ENCODE results near the gene MED13L. TPM values are rescaled to one million over a fixed set of nuclear protein-coding genes. Genes with fewer than 3 reads are reported as not detected.

Gene MED13L
- total RNA-seq, 2 experiments from 2014 or later = 25.7 to 40.1 TPM

DNA sequence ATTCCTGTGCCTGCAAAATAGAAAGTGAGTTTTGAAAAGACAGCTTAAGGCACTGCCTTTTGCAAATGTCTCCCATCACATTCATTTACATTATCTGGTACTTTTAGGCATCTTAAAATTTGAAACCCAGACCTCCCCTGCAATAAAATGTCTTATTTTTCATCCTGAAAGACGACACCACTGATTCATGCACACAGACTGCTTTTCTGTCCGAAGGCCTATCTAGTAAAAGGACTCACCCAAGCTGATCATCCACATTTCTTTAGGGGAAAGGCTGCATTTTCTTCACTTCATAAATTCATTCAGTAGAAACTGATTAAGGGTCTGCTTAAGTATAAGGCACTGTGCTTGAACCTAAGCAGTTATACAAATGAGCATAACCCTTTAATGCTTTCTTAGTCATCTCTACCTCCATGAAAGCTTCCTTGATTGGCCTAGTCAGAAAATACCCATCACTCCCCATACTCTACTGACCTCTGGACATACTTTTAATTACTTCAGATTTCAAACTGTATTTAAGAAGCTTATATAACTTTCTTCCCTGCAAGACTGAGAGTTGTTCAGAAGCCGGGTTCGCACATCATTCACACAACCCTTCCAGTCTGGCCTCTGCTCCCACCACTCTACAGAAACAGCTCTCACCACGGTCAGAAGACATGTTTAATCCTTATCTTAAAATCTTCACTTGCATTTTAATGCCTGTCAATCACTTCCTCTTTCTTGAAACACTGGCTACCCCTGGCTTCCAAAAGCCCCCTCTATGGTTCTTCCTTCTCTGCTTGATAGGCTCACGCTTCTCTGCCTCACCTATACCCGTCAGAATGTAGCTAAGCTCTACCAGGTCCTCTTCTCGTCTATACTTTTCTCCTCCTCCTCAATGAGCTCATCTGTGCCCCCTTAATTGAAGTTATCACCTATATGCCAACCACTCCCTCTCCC is 288.6 kb downstream of the MED13L start:
- H3K4me2 ChIP-seq (ENCODE audit: low read length) = no peak overlapping the region
- H4K20me1 ChIP-seq (ENCODE audit: insufficient read depth, low read length) = no peaks in the 10 kb centered on the region
- ChIA-PET CTCF (ENCODE audit: unreplicated experiment) (no interaction called here), POLR2A (interaction anchor here (0.5 to 1.0 kb wide), 3 partner anchors 10 to 446 kb away, joined by 4 read pairs; no protein-coding TSS in a partner anchor)
- intact Hi-C loops (cut with micrococcal nuclease; ENCODE audit: unreplicated experiment) = no loop called here
- no peaks in the 10 kb centered on the region for H3K36me3 ChIP-seq (ENCODE audit: insufficient read depth, low read length)
- H3K9me2 ChIP-seq (ENCODE audit: insufficient read depth, low read length) = no peaks in the 10 kb centered on the region
- TF ChIP-seq, protein P1, sequence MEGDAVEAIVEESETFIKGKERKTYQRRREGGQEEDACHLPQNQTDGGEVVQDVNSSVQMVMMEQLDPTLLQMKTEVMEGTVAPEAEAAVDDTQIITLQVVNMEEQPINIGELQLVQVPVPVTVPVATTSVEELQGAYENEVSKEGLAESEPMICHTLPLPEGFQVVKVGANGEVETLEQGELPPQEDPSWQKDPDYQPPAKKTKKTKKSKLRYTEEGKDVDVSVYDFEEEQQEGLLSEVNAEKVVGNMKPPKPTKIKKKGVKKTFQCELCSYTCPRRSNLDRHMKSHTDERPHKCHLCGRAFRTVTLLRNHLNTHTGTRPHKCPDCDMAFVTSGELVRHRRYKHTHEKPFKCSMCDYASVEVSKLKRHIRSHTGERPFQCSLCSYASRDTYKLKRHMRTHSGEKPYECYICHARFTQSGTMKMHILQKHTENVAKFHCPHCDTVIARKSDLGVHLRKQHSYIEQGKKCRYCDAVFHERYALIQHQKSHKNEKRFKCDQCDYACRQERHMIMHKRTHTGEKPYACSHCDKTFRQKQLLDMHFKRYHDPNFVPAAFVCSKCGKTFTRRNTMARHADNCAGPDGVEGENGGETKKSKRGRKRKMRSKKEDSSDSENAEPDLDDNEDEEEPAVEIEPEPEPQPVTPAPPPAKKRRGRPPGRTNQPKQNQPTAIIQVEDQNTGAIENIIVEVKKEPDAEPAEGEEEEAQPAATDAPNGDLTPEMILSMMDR (conservative IDR thresholded peaks at IDR 0.05; ENCODE audit: low read length) = no peak
- no peak for TF ChIP-seq EZH2phosphoT487 (IDR thresholded peaks at IDR 0.05; ENCODE audit: borderline replicate concordance, low read depth, low read length)
- no peak overlapping the region for H2AFZ ChIP-seq (ENCODE audit: low read length)
- BruUV-seq (replicated peaks) = no TSS peak
- DNase-seq (ENCODE audit: low spot score) = no peak
- H3K79me2 ChIP-seq (ENCODE audit: insufficient read depth, low read depth, low read length) = no peaks in the 10 kb centered on the region
- no peaks in the 10 kb centered on the region for H3K4me1 ChIP-seq (ENCODE audit: insufficient read depth, low read length, poor library complexity, severe bottlenecking)
- H3K9me3 ChIP-seq (ENCODE audit: low read length) = no peaks in the 10 kb centered on the region
- H3K27ac ChIP-seq (ENCODE audit: low read depth, low read length, poor library complexity, severe bottlenecking) = no peak overlapping the region
- no peak overlapping the region for H3K4me3 ChIP-seq (ENCODE audit: low read depth, low read length, poor library complexity, severe bottlenecking)

DNA sequence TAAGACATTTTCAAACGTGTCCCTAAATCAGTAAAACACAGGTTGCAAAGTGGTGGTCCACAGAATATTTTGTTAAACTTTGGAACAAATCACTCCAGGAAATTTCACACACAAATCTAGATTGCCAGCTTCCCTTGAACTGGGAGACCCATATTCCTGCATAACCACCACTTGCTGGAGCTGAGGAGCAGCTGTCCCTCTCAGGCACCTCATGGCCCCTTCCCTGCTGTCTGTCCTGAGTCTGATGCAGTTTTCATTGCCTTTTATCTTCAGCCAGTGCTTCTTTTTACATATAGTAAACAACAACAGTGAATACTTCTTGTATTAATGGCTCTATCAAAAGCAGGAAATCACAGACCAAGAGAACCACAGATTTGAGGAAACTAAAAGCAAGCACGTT is 289.3 kb downstream of the MED13L start:
- H3K36me3 ChIP-seq (ENCODE audit: insufficient read depth, low read length) = 0 out of 2 replicates have a peak, but pooled peaks cover 5% of the 10 kb centered on the region
- H3K4me2 ChIP-seq (ENCODE audit: low read length) = no peak overlapping the region
- H3K9me3 ChIP-seq (ENCODE audit: low read length) = no peaks in the 10 kb centered on the region
- H3K27ac ChIP-seq (ENCODE audit: low read depth, low read length, poor library complexity, severe bottlenecking) = no peak overlapping the region
- CTCF ChIA-PET (ENCODE audit: unreplicated experiment) = no interaction called here
- no peak for TF ChIP-seq EZH2phosphoT487 (IDR thresholded peaks at IDR 0.05; ENCODE audit: borderline replicate concordance, low read depth, low read length)
- TF ChIP-seq, protein P1 (conservative IDR thresholded peaks at IDR 0.05; ENCODE audit: low read length) = no peak
- POLR2A ChIA-PET = interaction anchor here (0.8 kb wide), 1 partner anchor 11 kb away, joined by 4 read pairs; no protein-coding TSS in a partner anchor
- H4K20me1 ChIP-seq (ENCODE audit: insufficient read depth, low read length) = no peaks in the 10 kb centered on the region
- intact Hi-C loops (cut with micrococcal nuclease; ENCODE audit: unreplicated experiment) = no loop called here
- H3K4me3 ChIP-seq (ENCODE audit: low read depth, low read length, poor library complexity, severe bottlenecking) = no peak overlapping the region
- H3K9me2 ChIP-seq (ENCODE audit: insufficient read depth, low read length) = no peaks in the 10 kb centered on the region
- H3K79me2 ChIP-seq (ENCODE audit: insufficient read depth, low read depth, low read length) = no peaks in the 10 kb centered on the region
- DNase-seq (ENCODE audit: low spot score) = no peak
- H2AFZ ChIP-seq (ENCODE audit: low read length) = no peak overlapping the region
- BruUV-seq (replicated peaks) = no TSS peak
- H3K4me1 ChIP-seq (ENCODE audit: insufficient read depth, low read length, poor library complexity, severe bottlenecking) = no peaks in the 10 kb centered on the region

DNA sequence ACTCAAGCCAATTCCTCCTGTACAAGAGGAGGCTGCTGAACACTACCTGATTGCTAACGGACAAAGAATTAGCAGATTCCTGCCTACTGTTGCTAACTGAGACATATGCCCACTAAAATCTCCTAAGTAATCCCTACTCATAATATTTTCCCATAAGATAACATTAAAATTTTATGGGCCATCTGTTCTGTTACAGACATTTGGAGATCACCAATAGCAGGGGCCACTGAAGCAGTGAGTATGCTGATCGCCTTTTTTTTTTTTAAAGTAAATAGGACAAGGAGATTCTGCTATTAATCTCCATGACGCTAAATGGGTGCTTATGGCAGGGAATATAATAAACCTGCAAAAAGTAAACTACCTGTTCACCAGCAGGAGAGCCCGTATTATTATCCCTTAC is 292.9 kb downstream of the MED13L start:
- Histone ChIP-seq H3K4me2 (ENCODE audit: low read length) (no peak overlapping the region), H3K9me2 (ENCODE audit: insufficient read depth, low read length) (no peaks in the 10 kb centered on the region), H2AFZ (ENCODE audit: low read length) (no peak overlapping the region), H3K79me2 (ENCODE audit: insufficient read depth, low read depth, low read length) (no peaks in the 10 kb centered on the region), H3K36me3 (ENCODE audit: insufficient read depth, low read length) (peaks cover 19% of the 10 kb centered on the region; the same call in 1 of the 2 replicates), H3K9me3 (ENCODE audit: low read length) (no peaks in the 10 kb centered on the region), H4K20me1 (ENCODE audit: insufficient read depth, low read length) (no peaks in the 10 kb centered on the region), H3K4me1 (ENCODE audit: insufficient read depth, low read length, poor library complexity, severe bottlenecking) (no peaks in the 10 kb centered on the region), H3K4me3 (ENCODE audit: low read depth, low read length, poor library complexity, severe bottlenecking) (no peak overlapping the region), H3K27ac (ENCODE audit: low read depth, low read length, poor library complexity, severe bottlenecking) (no peak overlapping the region)
- TF ChIP-seq, protein P1 (conservative IDR thresholded peaks at IDR 0.05; ENCODE audit: low read length) = no peak
- TF ChIP-seq EZH2phosphoT487 (IDR thresholded peaks at IDR 0.05; ENCODE audit: borderline replicate concordance, low read depth, low read length) = no peak
- intact Hi-C loops (cut with micrococcal nuclease; ENCODE audit: unreplicated experiment) = no loop called here
- ChIA-PET CTCF (ENCODE audit: unreplicated experiment) (no interaction called here), POLR2A (no interaction called here)
- no peak for DNase-seq (ENCODE audit: low spot score)
- BruUV-seq (replicated peaks) = no TSS peak

Measured in OCI-LY7 (cell line).